Measurements from ENCODE around the gene LSMEM2.

- no peak for TF ChIP-seq POLR2A (IDR thresholded peaks at IDR 0.05; ENCODE audit: low read depth, low read length)
- no peak for TF ChIP-seq TAF1 (IDR thresholded peaks at IDR 0.05; ENCODE audit: low read depth, low read length)
- TF ChIP-seq POLR2AphosphoS5 (IDR thresholded peaks at IDR 0.05; ENCODE audit: low read depth, low read length), result no peak
- TF ChIP-seq SPI1 (IDR thresholded peaks at IDR 0.05; ENCODE audit: low read depth, low read length), result no peak
- TF ChIP-seq PAX5 (IDR thresholded peaks at IDR 0.05; ENCODE audit: insufficient read depth, low read length, severe bottlenecking), result no peak
Measured at GRCh38 chr3:50242381-50242770, 36.5 kb upstream of the LSMEM2 start.

Data from GM12891 (cell line).